Measurements from ENCODE around the gene KIF4B.

KIF4B gene

GRCh38 chr5:155056644-155057269 lies 43.2 kb downstream of the KIF4B start:
- no peak for DNase-seq (ENCODE audit: low read depth)

- no peak for DNase-seq (ENCODE audit: low read depth)
Measured at GRCh38 chr5:155057626-155058025, 44.1 kb downstream of the KIF4B start.

- no peak for DNase-seq (ENCODE audit: low read depth)
Measured at GRCh38 chr5:155064580-155064979, 51.0 kb downstream of the KIF4B start.

- DNase-seq (ENCODE audit: low read depth), result no peak
Measured at GRCh38 chr5:155066886-155067595, 53.5 kb downstream of the KIF4B start.

Data from activated T-helper 9 cell treated with anti-CD3 and anti-CD28 coated beads, Interleukin-2, amount 50 U/mL, for 16 hours (primary cell).